GM18868 (cell line): ENCODE measurements around the gene TMCO4.
"Not testable (repeated sequence)": the region's sequence is repeated elsewhere in the genome, so short reads cannot be mapped to it uniquely, and the experiment has no call there.

ENCODE experiments used
- ATAC-seq: cut with Tn5 transposase; IDR thresholded peaks from one replicate; pipeline ENCODE4 v1.9.1; 2021; ENCODE audit warnings: mild to moderate bottlenecking, moderate library complexity; ENCODE audit not compliant: unreplicated experiment

TMCO4 gene

GRCh38 chr1:19814244-19814661 is 14.5 kb upstream of the TMCO4 start:
- no peak for ATAC-seq

- no peak for ATAC-seq
Observed at GRCh38 chr1:19813643-19813960, 13.9 kb upstream of the TMCO4 start.

- no peak for ATAC-seq
Observed at GRCh38 chr1:19812875-19813642, 13.3 kb upstream of the TMCO4 start.

- no peak for ATAC-seq
Observed at GRCh38 chr1:19811206-19811851, 11.6 kb upstream of the TMCO4 start.

- no peak for ATAC-seq
Observed at GRCh38 chr1:19809044-19809750, 9.5 kb upstream of the TMCO4 start.

- no peak for ATAC-seq
Observed at GRCh38 chr1:19808351-19808750, 8.6 kb upstream of the TMCO4 start.

- ATAC-seq, result no peak
Observed at GRCh38 chr1:19804831-19805251, 5.1 kb upstream of the TMCO4 start.

- ATAC-seq, result no peak
Observed at GRCh38 chr1:19802269-19802668, 2.6 kb upstream of the TMCO4 start.

- ATAC-seq, result no peak
Observed at GRCh38 chr1:19800076-19800804, 524 bp upstream of the TMCO4 start.

GRCh38 chr1:19798486-19799229 is 1.1 kb downstream of the TMCO4 start:
- no peak for ATAC-seq

- no peak for ATAC-seq
Observed at GRCh38 chr1:19797827-19798226, 1.9 kb downstream of the TMCO4 start.

- ATAC-seq, result no peak
Observed at GRCh38 chr1:19794583-19794982, 5.1 kb downstream of the TMCO4 start.

- ATAC-seq, result no peak
Observed at GRCh38 chr1:19793360-19794046, 6.2 kb downstream of the TMCO4 start.

- no peak for ATAC-seq
Observed at GRCh38 chr1:19792237-19793002, 7.3 kb downstream of the TMCO4 start.

GRCh38 chr1:19790061-19790975 is 9.4 kb downstream of the TMCO4 start:
- ATAC-seq, result not testable (repeated sequence)

GRCh38 chr1:19786988-19787423 is 12.7 kb downstream of the TMCO4 start:
- no peak for ATAC-seq

GRCh38 chr1:19785660-19786059 is 14.1 kb downstream of the TMCO4 start:
- ATAC-seq, result no peak

- ATAC-seq, result no peak
Observed at GRCh38 chr1:19780267-19780877, 19.3 kb downstream of the TMCO4 start.
